ENCODE results near the gene FAM131B.

Gene FAM131B

GRCh38 chr7:143331179-143331801 lies 31.2 kb downstream of the FAM131B start:
- Histone ChIP-seq H3K27ac (no peak overlapping the region), H3K36me3 (no peaks in the 10 kb centered on the region), H3K4me3 (ENCODE audit: low read depth in 1 of 2, low read length in 1 of 2) (no peak overlapping the region), H3K27me3 (no peaks in the 10 kb centered on the region), H3K4me1 (ENCODE audit: control insufficient read depth in 1 of 2, insufficient read depth in 1 of 2, low read depth in 1 of 2, low read length in 1 of 2) (no peaks in the 10 kb centered on the region), H3K9me3 (no peaks in the 10 kb centered on the region)
- TF ChIP-seq CTCF (IDR thresholded peaks at IDR 0.05): no peak

- no peaks in the 10 kb centered on the region for H3K36me3 ChIP-seq
- no peaks in the 10 kb centered on the region for H3K27me3 ChIP-seq
- H3K27ac ChIP-seq: no peak overlapping the region
- H3K4me1 ChIP-seq (ENCODE audit: control insufficient read depth in 1 of 2, insufficient read depth in 1 of 2, low read depth in 1 of 2, low read length in 1 of 2): no peaks in the 10 kb centered on the region
- H3K9me3 ChIP-seq: no peaks in the 10 kb centered on the region
- no peak for TF ChIP-seq CTCF (IDR thresholded peaks at IDR 0.05)
- H3K4me3 ChIP-seq (ENCODE audit: low read depth in 1 of 2, low read length in 1 of 2): no peak overlapping the region
These were observed 32.9 kb downstream of the FAM131B start for GRCh38 chr7:143329471-143330170.

GRCh38 chr7:143327903-143328302 lies 34.6 kb downstream of the FAM131B start:
- no peak for TF ChIP-seq CTCF (IDR thresholded peaks at IDR 0.05)
- Histone ChIP-seq H3K27ac (no peak overlapping the region), H3K36me3 (no peaks in the 10 kb centered on the region), H3K4me1 (ENCODE audit: control insufficient read depth in 1 of 2, insufficient read depth in 1 of 2, low read depth in 1 of 2, low read length in 1 of 2) (no peaks in the 10 kb centered on the region), H3K9me3 (no peaks in the 10 kb centered on the region), H3K4me3 (ENCODE audit: low read depth in 1 of 2, low read length in 1 of 2) (no peak overlapping the region), H3K27me3 (no peaks in the 10 kb centered on the region)

- H3K27ac ChIP-seq: no peak overlapping the region
These were observed 37.3 kb downstream of the FAM131B start for GRCh38 chr7:143325240-143325639.

GRCh38 chr7:143323653-143324052 lies 38.9 kb downstream of the FAM131B start:
- Histone ChIP-seq H3K4me1 (ENCODE audit: control insufficient read depth in 1 of 2, insufficient read depth in 1 of 2, low read depth in 1 of 2, low read length in 1 of 2) (no peaks in the 10 kb centered on the region), H3K4me3 (ENCODE audit: low read depth in 1 of 2, low read length in 1 of 2) (no peak overlapping the region)

More at GRCh38 chr7:143325240-143325639, 37.3 kb downstream of the FAM131B start:
- no peaks in the 10 kb centered on the region for H3K9me3 ChIP-seq
- TF ChIP-seq CTCF (IDR thresholded peaks at IDR 0.05): no peak
- no peaks in the 10 kb centered on the region for H3K4me1 ChIP-seq (ENCODE audit: control insufficient read depth in 1 of 2, insufficient read depth in 1 of 2, low read depth in 1 of 2, low read length in 1 of 2)
- no peaks in the 10 kb centered on the region for H3K27me3 ChIP-seq
- H3K4me3 ChIP-seq (ENCODE audit: low read depth in 1 of 2, low read length in 1 of 2): no peak overlapping the region
- H3K36me3 ChIP-seq: no peaks in the 10 kb centered on the region

More at GRCh38 chr7:143323653-143324052, 38.9 kb downstream of the FAM131B start:
- Histone ChIP-seq H3K27me3 (no peaks in the 10 kb centered on the region), H3K9me3 (no peaks in the 10 kb centered on the region), H3K36me3 (no peaks in the 10 kb centered on the region), H3K27ac (no peak overlapping the region)
- TF ChIP-seq CTCF (IDR thresholded peaks at IDR 0.05): no peak
